Astrocyte (in vitro differentiated cells and primary cell): ENCODE results near the gene PLXND1.

Experiments
- EZH2 ChIP-seq: IDR thresholded peaks from 2 replicates; pipeline ENCODE4 v1.6.1; 2012; ENCODE audit warnings: mild to moderate bottlenecking, low read length, inconsistent platforms; ENCODE audit not compliant: insufficient read depth
- TF ChIP-seq, protein P1 (sequence below): IDR thresholded peaks from 2 replicates; pipeline ENCODE4 v1.5.1; 2011; ENCODE audit warnings: low read depth, mild to moderate bottlenecking, inconsistent platforms, low read length, moderate library complexity; ENCODE audit not compliant: insufficient read depth

DNA sequence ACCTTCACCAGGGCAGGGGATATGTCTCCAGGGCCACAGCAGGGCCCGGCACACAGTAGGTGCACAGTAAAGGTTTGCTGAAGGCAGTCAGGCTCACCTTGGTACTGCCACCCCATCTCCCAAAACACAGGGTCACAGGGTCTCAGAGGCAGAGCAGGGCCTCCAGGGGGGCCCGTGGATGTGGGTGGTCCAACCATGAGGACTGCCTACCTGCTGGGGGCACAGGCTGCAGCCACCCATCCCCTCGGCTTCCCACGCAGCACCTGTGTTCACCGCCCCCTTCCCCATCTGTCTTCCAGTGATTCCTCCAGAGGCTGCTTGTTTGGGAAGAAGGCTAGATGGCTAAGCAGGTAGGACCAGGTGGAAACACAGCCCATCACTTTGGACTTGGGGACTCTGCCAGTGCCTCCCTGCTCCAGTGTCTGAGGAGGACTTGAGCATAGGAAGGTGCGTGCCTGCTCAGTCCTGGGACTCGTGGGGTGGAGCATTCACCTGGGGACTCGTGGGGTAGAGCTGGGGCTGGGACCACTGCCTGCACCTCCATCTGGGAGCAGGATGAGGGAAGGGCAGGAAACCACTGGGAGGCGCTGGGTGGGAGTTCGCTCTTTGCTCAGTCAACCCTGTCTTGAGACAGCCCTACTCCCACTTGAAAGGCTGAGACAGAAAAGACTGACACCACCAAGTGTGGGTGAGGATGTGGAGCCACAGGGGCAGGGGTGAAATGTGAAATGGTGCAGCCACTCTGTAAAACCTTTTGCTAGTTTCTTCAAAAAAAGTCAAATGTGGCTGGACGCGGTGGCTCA lies 18.8 kb upstream of the PLXND1 start:
- TF ChIP-seq, protein P1, sequence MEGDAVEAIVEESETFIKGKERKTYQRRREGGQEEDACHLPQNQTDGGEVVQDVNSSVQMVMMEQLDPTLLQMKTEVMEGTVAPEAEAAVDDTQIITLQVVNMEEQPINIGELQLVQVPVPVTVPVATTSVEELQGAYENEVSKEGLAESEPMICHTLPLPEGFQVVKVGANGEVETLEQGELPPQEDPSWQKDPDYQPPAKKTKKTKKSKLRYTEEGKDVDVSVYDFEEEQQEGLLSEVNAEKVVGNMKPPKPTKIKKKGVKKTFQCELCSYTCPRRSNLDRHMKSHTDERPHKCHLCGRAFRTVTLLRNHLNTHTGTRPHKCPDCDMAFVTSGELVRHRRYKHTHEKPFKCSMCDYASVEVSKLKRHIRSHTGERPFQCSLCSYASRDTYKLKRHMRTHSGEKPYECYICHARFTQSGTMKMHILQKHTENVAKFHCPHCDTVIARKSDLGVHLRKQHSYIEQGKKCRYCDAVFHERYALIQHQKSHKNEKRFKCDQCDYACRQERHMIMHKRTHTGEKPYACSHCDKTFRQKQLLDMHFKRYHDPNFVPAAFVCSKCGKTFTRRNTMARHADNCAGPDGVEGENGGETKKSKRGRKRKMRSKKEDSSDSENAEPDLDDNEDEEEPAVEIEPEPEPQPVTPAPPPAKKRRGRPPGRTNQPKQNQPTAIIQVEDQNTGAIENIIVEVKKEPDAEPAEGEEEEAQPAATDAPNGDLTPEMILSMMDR: no peak
- TF ChIP-seq EZH2: no peak
